GM12801 (cell line): Measurements from ENCODE around the gene MYL11.

ENCODE experiments used
- TF ChIP-seq, protein P1 (sequence below): IDR thresholded peaks from one replicate; pipeline ENCODE4 v1.5.1; 2011; ENCODE audit warnings: control low read depth; ENCODE audit not compliant: insufficient read length; ENCODE audit errors: extremely low read depth

MYL11 gene

GRCh38 chr16:30421010-30421409 is 46.4 kb downstream of the MYL11 start:
- TF ChIP-seq, protein P1, sequence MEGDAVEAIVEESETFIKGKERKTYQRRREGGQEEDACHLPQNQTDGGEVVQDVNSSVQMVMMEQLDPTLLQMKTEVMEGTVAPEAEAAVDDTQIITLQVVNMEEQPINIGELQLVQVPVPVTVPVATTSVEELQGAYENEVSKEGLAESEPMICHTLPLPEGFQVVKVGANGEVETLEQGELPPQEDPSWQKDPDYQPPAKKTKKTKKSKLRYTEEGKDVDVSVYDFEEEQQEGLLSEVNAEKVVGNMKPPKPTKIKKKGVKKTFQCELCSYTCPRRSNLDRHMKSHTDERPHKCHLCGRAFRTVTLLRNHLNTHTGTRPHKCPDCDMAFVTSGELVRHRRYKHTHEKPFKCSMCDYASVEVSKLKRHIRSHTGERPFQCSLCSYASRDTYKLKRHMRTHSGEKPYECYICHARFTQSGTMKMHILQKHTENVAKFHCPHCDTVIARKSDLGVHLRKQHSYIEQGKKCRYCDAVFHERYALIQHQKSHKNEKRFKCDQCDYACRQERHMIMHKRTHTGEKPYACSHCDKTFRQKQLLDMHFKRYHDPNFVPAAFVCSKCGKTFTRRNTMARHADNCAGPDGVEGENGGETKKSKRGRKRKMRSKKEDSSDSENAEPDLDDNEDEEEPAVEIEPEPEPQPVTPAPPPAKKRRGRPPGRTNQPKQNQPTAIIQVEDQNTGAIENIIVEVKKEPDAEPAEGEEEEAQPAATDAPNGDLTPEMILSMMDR = no peak
